Activated CD4-positive, alpha-beta memory T cell treated with anti-CD3 and anti-CD28 coated beads for 36 hours (primary cell): ENCODE data around the gene TXNRD2. TPM values are rescaled to one million over a fixed set of nuclear protein-coding genes. Genes with fewer than 3 reads are reported as not detected.

ENCODE experiments used
- CTCF ChIA-PET: fragments of 350-600 bp; sonication (Branson Sonifier 250); formaldehyde crosslinking; loops from one replicate; lab custom pipeline; 2021; ENCODE audit warnings: antibody characterized with exemption, inconsistent platforms; lab: Charles Lee
- POLR2A ChIA-PET: fragments of 350-600 bp; sonication (Branson Sonifier 250); formaldehyde crosslinking; loops from one replicate; lab custom pipeline; 2021; ENCODE audit warnings: antibody characterized with exemption; lab: Charles Lee
- DNase-seq: peaks from one replicate; pipeline ENCODE4 v3.0.0-alpha.2; 2020
- H3K27ac Mint-ChIP-seq: one replicate; pipeline ENCODE4 v1.8.0; 2021; ENCODE audit warnings: mixed read lengths
- H3K27me3 Mint-ChIP-seq: one replicate; pipeline ENCODE4 v1.8.0; 2021; ENCODE audit warnings: mixed read lengths
- H3K36me3 Mint-ChIP-seq: one replicate; pipeline ENCODE4 v1.8.0; 2021; ENCODE audit warnings: mixed read lengths
- H3K4me1 Mint-ChIP-seq: one replicate; pipeline ENCODE4 v1.8.0; 2021; ENCODE audit warnings: low read depth, mixed read lengths
- H3K4me3 Mint-ChIP-seq: one replicate; pipeline ENCODE4 v1.8.0; 2021; ENCODE audit warnings: mild to moderate bottlenecking, mixed read lengths
- H3K9me3 Mint-ChIP-seq: one replicate; pipeline ENCODE4 v1.8.0; 2021; ENCODE audit warnings: mixed read lengths
- intact Hi-C: fragments of 100-400 bp; cut with micrococcal nuclease; formaldehyde crosslinking; loops from one replicate; pipeline ENCODE4 v1.15.1; 2023
- total RNA-seq, 2 experiments: library from RNA; stranded (reverse); gene quantifications; one replicate each; pipeline ENCODE4 v1.2.3, GENCODE V29; 2021

TXNRD2 gene
- total RNA-seq, 2 experiments from 2014 or later = 23.3 to 23.4 TPM

- peaks cover 3% of the 10 kb centered on the region for H3K4me1 Mint-ChIP-seq
- peaks cover 5% of the 10 kb centered on the region for H3K36me3 Mint-ChIP-seq
- no peaks in the 10 kb centered on the region for H3K9me3 Mint-ChIP-seq
- no peak overlapping the region for H3K27ac Mint-ChIP-seq
- CTCF ChIA-PET = interaction anchor here (0.7 to 3.4 kb wide), 10 partner anchors 15 to 159 kb away, joined by 3 to 25 read pairs (median 4); no protein-coding TSS in a partner anchor
- H3K4me3 Mint-ChIP-seq = no peak overlapping the region
- DNase-seq = no peak
- H3K27me3 Mint-ChIP-seq = no peaks in the 10 kb centered on the region
- intact Hi-C loops = loop anchor here (1.0 kb wide), 1 partner anchor 159 kb away; no protein-coding TSS in a partner anchor
- POLR2A ChIA-PET = no interaction called here
Measured at GRCh38 chr22:19970031-19970478, 28.4 kb upstream of the TXNRD2 start.

- POLR2A ChIA-PET = no interaction called here
- H3K27me3 Mint-ChIP-seq = no peaks in the 10 kb centered on the region
- no peak overlapping the region for H3K4me3 Mint-ChIP-seq
- peaks cover 5% of the 10 kb centered on the region for H3K36me3 Mint-ChIP-seq
- H3K27ac Mint-ChIP-seq = no peak overlapping the region
- intact Hi-C loops = no loop called here
- H3K4me1 Mint-ChIP-seq = peaks cover 3% of the 10 kb centered on the region
- CTCF ChIA-PET = interaction anchor here (0.7 to 3.4 kb wide), 12 partner anchors 15 to 160 kb away, joined by 3 to 25 read pairs (median 4); no protein-coding TSS in a partner anchor
- no peak for DNase-seq
- H3K9me3 Mint-ChIP-seq = no peaks in the 10 kb centered on the region
Measured at GRCh38 chr22:19969141-19969928, 27.7 kb upstream of the TXNRD2 start.

- intact Hi-C loops = no loop called here
- no peak overlapping the region for H3K27ac Mint-ChIP-seq
- H3K9me3 Mint-ChIP-seq = no peaks in the 10 kb centered on the region
- H3K4me3 Mint-ChIP-seq = no peak overlapping the region
- no peak for DNase-seq
- H3K4me1 Mint-ChIP-seq = peaks cover 3% of the 10 kb centered on the region
- no peaks in the 10 kb centered on the region for H3K27me3 Mint-ChIP-seq
- peaks cover 5% of the 10 kb centered on the region for H3K36me3 Mint-ChIP-seq
- ChIA-PET POLR2A (no interaction called here), CTCF (interaction anchor here (0.8 to 2.0 kb wide), 7 partner anchors 12 to 161 kb away, joined by 3 to 7 read pairs (median 4); no protein-coding TSS in a partner anchor)
Measured at GRCh38 chr22:19968450-19968891, 26.9 kb upstream of the TXNRD2 start.

GRCh38 chr22:19967850-19968449, 26.3 kb upstream of the TXNRD2 start:
- Mint-ChIP-seq H3K36me3 (peaks cover 5% of the 10 kb centered on the region), H3K9me3 (no peaks in the 10 kb centered on the region), H3K27me3 (no peaks in the 10 kb centered on the region), H3K27ac (no peak overlapping the region), H3K4me1 (peaks cover 5% of the 10 kb centered on the region), H3K4me3 (no peak overlapping the region)
- ChIA-PET POLR2A (no interaction called here), CTCF (interaction anchor here (1.0 to 2.0 kb wide), 5 partner anchors 12 to 161 kb away, joined by 3 to 7 read pairs (median 5); no protein-coding TSS in a partner anchor)
- intact Hi-C loops = no loop called here
- DNase-seq = no peak

GRCh38 chr22:19966908-19967750, 25.5 kb upstream of the TXNRD2 start:
- H3K9me3 Mint-ChIP-seq = no peaks in the 10 kb centered on the region
- intact Hi-C loops = no loop called here
- peaks cover 12% of the 10 kb centered on the region for H3K4me1 Mint-ChIP-seq
- no peak overlapping the region for H3K27ac Mint-ChIP-seq
- POLR2A ChIA-PET = no interaction called here
- DNase-seq = no peak
- CTCF ChIA-PET = interaction anchor here (1.0 to 2.0 kb wide), 3 partner anchors 11 to 162 kb away, joined by 3 to 7 read pairs (median 3); no protein-coding TSS in a partner anchor
- H3K4me3 Mint-ChIP-seq = no peak overlapping the region
- no peaks in the 10 kb centered on the region for H3K27me3 Mint-ChIP-seq
- H3K36me3 Mint-ChIP-seq = peaks cover 5% of the 10 kb centered on the region

GRCh38 chr22:19965771-19966709, 24.4 kb upstream of the TXNRD2 start:
- POLR2A ChIA-PET = no interaction called here
- Mint-ChIP-seq H3K9me3 (no peaks in the 10 kb centered on the region), H3K4me1 (peaks cover 13% of the 10 kb centered on the region), H3K27me3 (no peaks in the 10 kb centered on the region), H3K36me3 (peaks cover 5% of the 10 kb centered on the region), H3K27ac (no peak overlapping the region), H3K4me3 (no peak overlapping the region)
- DNase-seq = no peak
- CTCF ChIA-PET = interaction anchor here (0.8 to 1.7 kb wide), 6 partner anchors 12 to 236 kb away, joined by 3 to 5 read pairs (median 3); no protein-coding TSS in a partner anchor
- intact Hi-C loops = no loop called here

- POLR2A ChIA-PET = no interaction called here
- H3K27ac Mint-ChIP-seq = no peak overlapping the region
- no peak for DNase-seq
- H3K36me3 Mint-ChIP-seq = peaks cover 5% of the 10 kb centered on the region
- H3K4me1 Mint-ChIP-seq = peaks cover 10% of the 10 kb centered on the region
- H3K9me3 Mint-ChIP-seq = no peaks in the 10 kb centered on the region
- CTCF ChIA-PET = interaction anchor here (0.8 to 1.7 kb wide), 5 partner anchors 11 to 234 kb away, joined by 3 to 5 read pairs (median 3); no protein-coding TSS in a partner anchor
- no peaks in the 10 kb centered on the region for H3K27me3 Mint-ChIP-seq
- H3K4me3 Mint-ChIP-seq = no peak overlapping the region
- intact Hi-C loops = no loop called here
Measured at GRCh38 chr22:19964701-19965386, 23.2 kb upstream of the TXNRD2 start.

GRCh38 chr22:19963863-19964642, 22.4 kb upstream of the TXNRD2 start:
- DNase-seq = no peak
- H3K27me3 Mint-ChIP-seq = no peaks in the 10 kb centered on the region
- CTCF ChIA-PET = interaction anchor here (0.9 to 1.7 kb wide), 3 partner anchors 10 to 234 kb away, joined by 4 read pairs; no protein-coding TSS in a partner anchor
- H3K36me3 Mint-ChIP-seq = peaks cover 5% of the 10 kb centered on the region
- intact Hi-C loops = no loop called here
- H3K9me3 Mint-ChIP-seq = no peaks in the 10 kb centered on the region
- peaks cover 10% of the 10 kb centered on the region for H3K4me1 Mint-ChIP-seq
- H3K27ac Mint-ChIP-seq = no peak overlapping the region
- H3K4me3 Mint-ChIP-seq = no peak overlapping the region
- POLR2A ChIA-PET = interaction anchor here (1.1 kb wide), 1 partner anchor 57 kb away, joined by 3 read pairs; the partner anchor contains the start of gene TANGO2

GRCh38 chr22:19962909-19963806, 21.5 kb upstream of the TXNRD2 start:
- no peak overlapping the region for H3K27ac Mint-ChIP-seq
- H3K36me3 Mint-ChIP-seq = peaks cover 5% of the 10 kb centered on the region
- intact Hi-C loops = loop anchor here (1.0 kb wide), 1 partner anchor 166 kb away; no protein-coding TSS in a partner anchor
- no peak overlapping the region for H3K4me3 Mint-ChIP-seq
- H3K4me1 Mint-ChIP-seq = peaks cover 10% of the 10 kb centered on the region
- CTCF ChIA-PET = interaction anchor here (0.6 to 1.2 kb wide), 5 partner anchors 10 to 233 kb away, joined by 3 to 4 read pairs (median 3); no protein-coding TSS in a partner anchor
- POLR2A ChIA-PET = interaction anchor here (1.1 kb wide), 1 partner anchor 58 kb away, joined by 3 read pairs; the partner anchor contains the start of gene TANGO2
- no peaks in the 10 kb centered on the region for H3K27me3 Mint-ChIP-seq
- DNase-seq = peak; percentile 84
- H3K9me3 Mint-ChIP-seq = no peaks in the 10 kb centered on the region
